Right lobe of liver (tissue), 6 donors: Measurements from ENCODE around the gene DCUN1D3. TPM values are rescaled to one million over a fixed set of nuclear protein-coding genes. Genes with fewer than 3 reads are reported as not detected.

ENCODE experiments used
- ATAC-seq, 4 donors: fragments of 200-7000 bp; cut with Tn5 transposase; one replicate each; pipeline ENCODE4 v1.9.1; 2020; ENCODE audit warnings: mild to moderate bottlenecking in 4 of 4, moderate library complexity in 4 of 4
- DNase-seq, 3 donors: peaks; one replicate each; pipeline ENCODE4 v3.0.0-alpha.2; 2020
- H3K27ac ChIP-seq, 3 donors: fragments of 200-600 bp; one replicate each; pipeline ENCODE4 v1.8.0; 2022
- H3K27me3 ChIP-seq, 2 donors: fragments of 200-600 bp; one replicate each; pipeline ENCODE4 v1.8.0; 2022
- H3K36me3 ChIP-seq, 4 donors: fragments of 200-600 bp; sonication (generic) in 1 of 4; one replicate each; pipeline versions ENCODE4 v1.5.1 to v1.8.0; 2017 to 2022; ENCODE audit warnings: control low read depth in 1 of 4
- H3K4me1 ChIP-seq, 4 donors: fragments of 200-600 bp; sonication (generic) in 1 of 4; one replicate each; pipeline versions ENCODE4 v1.5.1 to v1.8.0; 2017 to 2022; ENCODE audit warnings: control low read depth in 1 of 4
- H3K4me3 ChIP-seq, 3 donors: fragments of 200-600 bp; one replicate each; pipeline ENCODE4 v1.8.0; 2022
- H3K9me3 ChIP-seq, 4 donors: fragments of 200-600 bp; sonication (generic) in 1 of 4; one replicate each; pipeline versions ENCODE4 v1.5.1 to v1.8.0; 2017 to 2022; ENCODE audit warnings: control low read depth in 1 of 4
- POLR2A ChIP-seq: fragments of 450-650 bp; IDR thresholded peaks from one replicate; pipeline ENCODE4 v1.6.1; 2017; ENCODE audit warnings: antibody characterized with exemption, mild to moderate bottlenecking
- WGBS: methylation state at CpG from one replicate; pipeline ENCODE4 v1.1.6; 2018; ENCODE audit warnings: low coverage, low lambda C conversion rate; ENCODE audit not compliant: insufficient coverage; ENCODE audit errors: missing lambda C conversion rate; 5-methylcytosine and 5-hydroxymethylcytosine counted together
- intact Hi-C, 2 donors: fragments of 100-400 bp; cut with DNase I; formaldehyde crosslinking; loops; one replicate each; pipeline versions ENCODE4 v1.11.2 to v1.14.1; 2022
- total RNA-seq, 6 experiments: library from RNA; depleted of rRNA in 2 of 6; stranded (reverse); fragments of >200 nt in 2 of 6; fragmentation: NEBNext Ultra II Directional in 3 of 6; extraction: Animal tissue kit (Norgen Biotek cat#: 25700) in 3 of 6; gene quantifications; one replicate each; pipeline versions ENCODE4 v1.1.0 to v1.2.4, GENCODE V29; 2016 to 2023
- TF ChIP-seq, protein P1 (sequence below), 4 donors: fragments of 200-600 bp in 3 of 4; fragments of 450-650 bp in 1 of 4; IDR thresholded peaks; one replicate each; pipeline versions ENCODE4 v1.5.1 to v1.8.0; 2016 to 2022; ENCODE audit warnings: antibody characterized with exemption in 4 of 4, mild to moderate bottlenecking in 2 of 4
- donor health status: DM: no; HTN: yes; CAD: no.
- donor health status: DM: no; HTN: no; CAD: no.
- donor health status: DM: no; HTN: no; CAD: no.
- donor health status: DM: no; HTN: yes; CAD: no.
- donor health status: DM: no; HTN: yes; CAD: no.

The DCUN1D3 gene
- total RNA-seq, 6 experiments from 2014 or later, result 10.3 to 15.1 (median 13.8) TPM

DNA sequence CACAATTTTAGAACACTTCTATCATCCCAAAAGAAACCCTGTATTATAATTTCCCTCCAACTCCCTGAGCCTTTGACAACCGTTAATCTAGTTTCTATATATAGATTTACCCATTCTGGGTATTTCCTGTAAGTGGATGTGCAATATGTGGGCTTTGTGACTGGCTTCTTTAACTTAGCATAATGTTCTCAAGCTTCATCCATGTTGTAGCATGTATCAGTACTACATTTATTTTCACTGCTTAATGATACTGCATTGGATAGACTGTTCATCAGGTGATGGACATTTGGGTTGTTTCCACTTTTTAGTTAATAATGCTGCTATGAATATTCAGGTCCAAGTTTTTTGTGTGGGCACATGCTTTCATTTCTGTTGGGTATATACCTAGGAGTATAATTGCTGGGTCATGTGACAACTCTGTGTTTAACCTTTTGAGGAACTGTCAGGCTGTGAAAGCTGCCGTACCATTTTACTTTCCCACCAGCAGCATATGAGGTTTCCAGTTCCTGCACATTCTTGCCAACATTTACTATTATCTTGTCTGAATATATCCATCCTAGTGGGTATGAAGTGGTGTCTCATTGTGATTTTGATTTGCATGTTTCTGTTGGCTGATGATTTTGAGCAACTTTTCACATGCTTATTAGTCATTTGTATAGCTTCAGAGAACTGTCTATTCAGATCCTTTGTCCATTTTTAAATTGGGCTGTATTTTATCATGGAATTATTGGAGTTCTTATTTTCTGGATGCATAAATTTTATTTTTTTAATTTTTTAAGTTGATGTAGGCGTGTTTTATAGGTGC is 77.4 kb downstream of the DCUN1D3 start:
- no peak for DNase-seq

DNA sequence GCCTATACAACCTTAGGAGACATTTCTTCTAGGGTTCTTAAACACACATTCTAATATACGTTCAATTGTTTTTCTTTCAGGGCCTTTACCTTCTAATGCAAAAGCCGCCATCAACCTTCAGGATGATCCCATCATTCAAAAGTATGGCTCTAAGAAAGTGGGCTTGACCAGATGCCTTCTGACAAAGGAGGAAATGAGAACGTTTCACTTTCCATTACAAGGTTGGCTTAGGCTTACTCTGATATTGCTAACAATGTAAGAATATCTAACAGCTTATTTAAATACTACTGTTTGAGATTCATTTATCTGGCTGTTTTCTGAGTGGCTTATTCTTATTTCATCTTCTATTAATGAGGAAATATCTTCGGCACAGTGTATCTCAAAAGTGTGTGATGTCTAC is 78.5 kb downstream of the DCUN1D3 start:
- ATAC-seq (no peak), DNase-seq (no peak)
- no peak overlapping the region for H3K27ac ChIP-seq
- TF ChIP-seq POLR2A, result no peak
- TF ChIP-seq, protein P1, sequence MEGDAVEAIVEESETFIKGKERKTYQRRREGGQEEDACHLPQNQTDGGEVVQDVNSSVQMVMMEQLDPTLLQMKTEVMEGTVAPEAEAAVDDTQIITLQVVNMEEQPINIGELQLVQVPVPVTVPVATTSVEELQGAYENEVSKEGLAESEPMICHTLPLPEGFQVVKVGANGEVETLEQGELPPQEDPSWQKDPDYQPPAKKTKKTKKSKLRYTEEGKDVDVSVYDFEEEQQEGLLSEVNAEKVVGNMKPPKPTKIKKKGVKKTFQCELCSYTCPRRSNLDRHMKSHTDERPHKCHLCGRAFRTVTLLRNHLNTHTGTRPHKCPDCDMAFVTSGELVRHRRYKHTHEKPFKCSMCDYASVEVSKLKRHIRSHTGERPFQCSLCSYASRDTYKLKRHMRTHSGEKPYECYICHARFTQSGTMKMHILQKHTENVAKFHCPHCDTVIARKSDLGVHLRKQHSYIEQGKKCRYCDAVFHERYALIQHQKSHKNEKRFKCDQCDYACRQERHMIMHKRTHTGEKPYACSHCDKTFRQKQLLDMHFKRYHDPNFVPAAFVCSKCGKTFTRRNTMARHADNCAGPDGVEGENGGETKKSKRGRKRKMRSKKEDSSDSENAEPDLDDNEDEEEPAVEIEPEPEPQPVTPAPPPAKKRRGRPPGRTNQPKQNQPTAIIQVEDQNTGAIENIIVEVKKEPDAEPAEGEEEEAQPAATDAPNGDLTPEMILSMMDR (IDR thresholded peaks at IDR 0.05), result no peak
- no peaks in the 10 kb centered on the region for H3K4me1 ChIP-seq
- H3K9me3 ChIP-seq, result no peaks in the 10 kb centered on the region
- no peaks in the 10 kb centered on the region for H3K36me3 ChIP-seq
- intact Hi-C loops, result no loop called here
- 90% methylated on average over 4 of the region's 4 CpGs for WGBS
- no peaks in the 10 kb centered on the region for H3K27me3 ChIP-seq
- H3K4me3 ChIP-seq, result no peak overlapping the region

More for the DNA sequence above, 77.4 kb downstream of the DCUN1D3 start:
- Histone ChIP-seq H3K27ac (no peak overlapping the region), H3K4me1 (no peaks in the 10 kb centered on the region), H3K4me3 (no peak overlapping the region), H3K27me3 (no peaks in the 10 kb centered on the region), H3K9me3 (no peaks in the 10 kb centered on the region), H3K36me3 (no peaks in the 10 kb centered on the region)
- intact Hi-C loops, result no loop called here
- WGBS, result 76% methylated on average over 3 of the region's 3 CpGs
- TF ChIP-seq, protein P1 (IDR thresholded peaks at IDR 0.05), result no peak
- TF ChIP-seq POLR2A, result no peak
- ATAC-seq, result no peak

DNA sequence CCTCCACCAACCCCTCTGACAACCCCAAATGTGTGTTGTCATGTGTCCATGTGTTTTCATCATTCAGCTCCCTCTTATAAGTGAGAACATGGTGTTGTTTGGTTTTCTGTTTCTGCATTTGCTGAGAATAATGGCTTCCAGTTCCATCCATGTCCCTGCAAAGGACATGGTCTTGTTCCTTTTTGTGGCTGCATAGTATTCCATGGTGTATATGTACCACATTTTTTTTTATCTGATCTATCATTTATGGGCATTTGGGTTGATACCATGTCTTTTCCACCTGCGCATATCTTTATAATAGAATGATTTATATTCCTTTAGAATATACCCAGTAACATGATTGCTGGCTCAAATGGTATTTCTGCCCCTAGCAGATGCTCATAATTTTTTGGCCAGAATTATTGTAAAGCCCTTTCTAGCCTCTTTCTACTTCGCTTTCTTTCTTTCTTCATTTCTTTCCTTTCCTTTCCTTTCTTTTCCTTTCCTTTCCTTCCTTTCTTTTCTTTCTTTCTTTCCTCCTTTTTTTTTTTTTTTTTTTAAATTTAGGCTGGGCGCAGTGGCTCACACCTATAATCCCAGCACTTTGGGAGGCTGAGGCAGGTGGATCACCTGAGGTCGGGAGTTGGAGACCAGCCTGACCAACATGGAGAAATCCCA is 81.1 kb downstream of the DCUN1D3 start:
- no peak for TF ChIP-seq POLR2A
- TF ChIP-seq, protein P1 (IDR thresholded peaks at IDR 0.05), result no peak
- no peaks in the 10 kb centered on the region for H3K27me3 ChIP-seq
- H3K4me1 ChIP-seq, result no peaks in the 10 kb centered on the region
- H3K9me3 ChIP-seq, result no peaks in the 10 kb centered on the region
- no peak overlapping the region for H3K4me3 ChIP-seq
- intact Hi-C loops, result no loop called here
- WGBS, result 99% methylated on average over 4 of the region's 4 CpGs
- no peak for ATAC-seq
- no peaks in the 10 kb centered on the region for H3K36me3 ChIP-seq
- no peak for DNase-seq
- H3K27ac ChIP-seq, result no peak overlapping the region

DNA sequence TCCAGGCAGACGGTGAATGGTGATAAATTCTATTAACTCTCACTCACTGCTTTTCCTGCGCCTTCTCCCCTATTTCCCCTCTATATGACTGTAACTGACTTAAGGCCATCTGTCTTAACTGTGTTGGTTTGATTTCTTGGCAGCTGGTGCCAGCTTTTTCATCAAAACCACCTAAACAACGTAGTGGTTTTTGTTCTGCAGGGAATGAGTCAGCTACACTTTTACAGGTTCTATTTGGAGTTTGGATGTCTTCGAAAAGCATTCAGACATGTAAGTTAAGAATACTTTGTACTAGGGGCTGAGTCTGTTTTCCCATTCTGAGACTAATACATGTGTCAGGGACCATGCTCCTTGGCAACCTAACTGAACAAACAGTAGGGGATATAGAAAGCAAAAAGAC is 85.4 kb downstream of the DCUN1D3 start:
- intact Hi-C loops, result no loop called here
- Histone ChIP-seq H3K27me3 (no peaks in the 10 kb centered on the region), H3K27ac (no peak overlapping the region), H3K36me3 (no peaks in the 10 kb centered on the region), H3K4me1 (no peaks in the 10 kb centered on the region), H3K9me3 (no peaks in the 10 kb centered on the region), H3K4me3 (no peak overlapping the region)
- DNase-seq, result no peak
- 80% methylated on average over 4 of the region's 4 CpGs for WGBS
- TF ChIP-seq POLR2A, result no peak
- TF ChIP-seq, protein P1 (IDR thresholded peaks at IDR 0.05), result no peak
- no peak for ATAC-seq
